Liver (tissue), 9 donors: ENCODE results near the gene NKX1-1. TPM values are rescaled to one million over a fixed set of nuclear protein-coding genes. Genes with fewer than 3 reads are reported as not detected.

Experiments used
- DNase-seq: peaks from one replicate; pipeline ENCODE4 v3.0.0-alpha.2; 2017; ENCODE audit warnings: low spot score
- H3K27ac ChIP-seq, 2 donors: one replicate each; pipeline ENCODE4 v1.7.0; 2013; ENCODE audit warnings: inconsistent platforms in 2 of 2, low read length in 2 of 2, control low read depth in 1 of 2, low read depth in 1 of 2, mild to moderate bottlenecking in 1 of 2
- H3K27me3 ChIP-seq, 4 donors: one replicate each; pipeline versions ENCODE4 v1.6.1 to v1.7.0; 2013; ENCODE audit warnings: low read length in 3 of 4, inconsistent platforms in 1 of 4, mild to moderate bottlenecking in 1 of 4, moderate library complexity in 1 of 4; ENCODE audit not compliant: control insufficient read depth in 4 of 4, insufficient read depth in 4 of 4
- H3K36me3 ChIP-seq, 4 donors: one replicate each; pipeline versions ENCODE4 v1.6.1 to v1.7.0; 2013; ENCODE audit warnings: low read length in 3 of 4, mild to moderate bottlenecking in 3 of 4, low read depth in 1 of 4, moderate library complexity in 1 of 4; ENCODE audit not compliant: control insufficient read depth in 4 of 4, insufficient read depth in 3 of 4
- H3K4me1 ChIP-seq, 4 donors: one replicate each; pipeline versions ENCODE4 v1.6.1 to v1.7.0; 2013; ENCODE audit warnings: low read length in 3 of 4, mild to moderate bottlenecking in 3 of 4, moderate library complexity in 1 of 4; ENCODE audit not compliant: control insufficient read depth in 4 of 4, insufficient read depth in 4 of 4
- H3K4me3 ChIP-seq, 3 donors: one replicate each; pipeline versions ENCODE4 v1.6.1 to v1.7.0; 2013; ENCODE audit warnings: low read length in 3 of 3, control low read depth in 1 of 3, low read depth in 1 of 3, mild to moderate bottlenecking in 1 of 3
- H3K9ac ChIP-seq, 2 donors: one replicate each; pipeline ENCODE4 v1.7.0; 2013; ENCODE audit warnings: low read length in 2 of 2, mild to moderate bottlenecking in 2 of 2, moderate library complexity in 2 of 2, control low read depth in 1 of 2, low read depth in 1 of 2
- H3K9me3 ChIP-seq, 4 donors: one replicate each; pipeline versions ENCODE4 v1.6.1 to v1.7.0; 2013; ENCODE audit warnings: low read length in 3 of 4; ENCODE audit not compliant: control insufficient read depth in 4 of 4
- ATF3 ChIP-seq: IDR thresholded peaks from 2 replicates; pipeline ENCODE4 v1.6.1; 2016; ENCODE audit warnings: antibody characterized with exemption
- EGR1 ChIP-seq, 2 donors: IDR thresholded peaks; 2 replicates each; pipeline ENCODE4 v1.6.1; 2016 to 2018; ENCODE audit warnings: antibody characterized with exemption in 2 of 2, low read depth in 2 of 2
- FOXA2 ChIP-seq: IDR thresholded peaks from 2 replicates; pipeline ENCODE4 v1.6.1; 2016; ENCODE audit warnings: antibody characterized with exemption
- HNF4G ChIP-seq: IDR thresholded peaks from 2 replicates; pipeline ENCODE4 v1.6.1; 2016; ENCODE audit warnings: antibody characterized with exemption
- JUND ChIP-seq, 2 donors: IDR thresholded peaks; 2 replicates each; pipeline ENCODE4 v1.6.1; 2016; ENCODE audit warnings: antibody characterized with exemption in 2 of 2
- NR2F2 ChIP-seq: IDR thresholded peaks from 2 replicates; pipeline ENCODE4 v1.6.1; 2016; ENCODE audit warnings: antibody characterized with exemption
- RAD21 ChIP-seq, 2 donors: IDR thresholded peaks; 2 replicates each; pipeline ENCODE4 v1.6.1; 2016; ENCODE audit warnings: antibody characterized with exemption in 2 of 2, mild to moderate bottlenecking in 2 of 2
- REST ChIP-seq: IDR thresholded peaks from 2 replicates; pipeline ENCODE4 v1.6.1; 2016; ENCODE audit warnings: antibody characterized with exemption, mild to moderate bottlenecking
- RXRA ChIP-seq, 2 donors: IDR thresholded peaks; 2 replicates each; pipeline ENCODE4 v1.6.1; 2017 to 2018; ENCODE audit warnings: antibody characterized with exemption in 2 of 2, mild to moderate bottlenecking in 1 of 2
- SP1 ChIP-seq: IDR thresholded peaks from 2 replicates; pipeline ENCODE4 v1.6.1; 2018; ENCODE audit warnings: antibody characterized with exemption, mild to moderate bottlenecking
- YY1 ChIP-seq: IDR thresholded peaks from 2 replicates; pipeline ENCODE4 v1.6.1; 2016; ENCODE audit warnings: antibody characterized with exemption, mild to moderate bottlenecking
- ZBTB33 ChIP-seq: IDR thresholded peaks from 2 replicates; pipeline ENCODE4 v1.6.1; 2016; ENCODE audit warnings: antibody characterized with exemption
- WGBS: extraction: QIAGEN DNeasy Blood & Tissue Kit; methylation state at CpG from one replicate; pipeline ENCODE4 v1.1.7; 2013; 5-methylcytosine and 5-hydroxymethylcytosine counted together
- polyA plus RNA-seq, 2 donors: library from polyadenylated mRNA; stranded (reverse) in 1 of 2; unstranded in 1 of 2; fragments of 200-250 nt in 1 of 2; fragments of >200 nt in 1 of 2; fragmentation: Nextera tagmentation in 1 of 2; extraction: Ambion mirVana in 1 of 2; gene quantifications; one replicate each; pipeline versions ENCODE4 v1.2.1 to v1.2.3, GENCODE V29; 2013 to 2015
- total RNA-seq, 2 donors: library from RNA; depleted of rRNA; stranded (reverse); fragments of >200 nt; gene quantifications; one replicate each; pipeline ENCODE4 v1.2.3, GENCODE V29; 2014
- TF ChIP-seq, protein P1 (sequence below): IDR thresholded peaks from 2 replicates; pipeline ENCODE4 v1.6.1; 2016; ENCODE audit warnings: antibody characterized with exemption
- donor health status: healthy.
- donor health status: healthy.
- donor health status: healthy.
- donor health status: healthy.
- donor health status: healthy.

The NKX1-1 gene
- total and polyA plus RNA-seq, 4 donors: not detected

DNA sequence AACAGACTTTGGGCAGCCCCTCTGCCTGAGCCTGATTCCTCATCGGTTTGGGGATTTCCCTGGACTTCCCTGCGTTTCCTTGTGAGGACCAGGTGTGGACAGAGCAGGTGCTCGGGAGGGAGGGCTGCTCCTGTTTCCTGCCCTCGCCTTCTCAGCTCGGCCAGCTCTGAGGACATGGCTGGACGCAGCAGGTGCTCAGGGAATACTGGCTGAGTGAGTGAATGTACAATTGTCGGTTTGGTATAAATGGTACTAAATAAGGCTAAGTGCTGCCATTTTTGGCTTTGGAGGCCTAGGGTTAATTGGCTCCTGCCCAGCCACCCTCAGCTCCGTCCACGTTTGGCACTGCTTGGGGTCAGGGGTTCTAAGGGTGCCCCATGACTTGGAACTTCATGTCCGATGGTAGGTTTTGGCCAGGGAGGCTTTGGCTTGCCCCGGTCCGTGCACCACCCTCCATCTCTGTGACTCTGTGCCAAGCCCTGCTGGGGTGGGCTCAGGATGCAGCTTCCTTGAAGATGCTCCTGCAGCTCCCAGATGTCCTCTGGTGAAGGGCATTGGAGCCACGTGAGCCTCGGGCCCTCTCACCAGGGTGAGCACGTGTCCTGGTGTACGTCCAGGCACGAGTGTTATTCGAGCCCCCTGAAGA lies 45.0 kb upstream of the NKX1-1 start:
- 70% methylated on average over 18 of the region's 18 CpGs for WGBS
- DNase-seq: no peak

More for the DNA sequence above, 45.0 kb upstream of the NKX1-1 start:
- H3K27me3 ChIP-seq: no peaks in the 10 kb centered on the region
- H3K4me1 ChIP-seq: no peaks in the 10 kb centered on the region
- H3K36me3 ChIP-seq: no peaks in the 10 kb centered on the region
- TF ChIP-seq YY1 (no peak), NR2F2 (no peak), ATF3 (no peak), SP1 (no peak), EGR1 (IDR thresholded peaks at IDR 0.05; ENCODE audit: low read depth in 2 of 2) (no peak), HNF4G (no peak), ZBTB33 (no peak), FOXA2 (no peak), JUND (IDR thresholded peaks at IDR 0.05) (no peak), RXRA (IDR thresholded peaks at IDR 0.05) (no peak), RAD21 (IDR thresholded peaks at IDR 0.05) (no peak), REST (no peak)
- TF ChIP-seq, protein P1, sequence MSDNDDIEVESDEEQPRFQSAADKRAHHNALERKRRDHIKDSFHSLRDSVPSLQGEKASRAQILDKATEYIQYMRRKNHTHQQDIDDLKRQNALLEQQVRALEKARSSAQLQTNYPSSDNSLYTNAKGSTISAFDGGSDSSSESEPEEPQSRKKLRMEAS: no peak
- no peaks in the 10 kb centered on the region for H3K9me3 ChIP-seq
- H3K4me3 ChIP-seq: no peak overlapping the region
- no peak overlapping the region for H3K9ac ChIP-seq
- H3K27ac ChIP-seq: no peak overlapping the region
